HEK293T (cell line): ENCODE results near the gene OSBPL8.

Experiments
- CTCF ChIA-PET: fragments of 350-600 bp; formaldehyde crosslinking; extraction: SDS; loops from one replicate; lab custom pipeline; 2021; ENCODE audit warnings: antibody characterized with exemption, inconsistent platforms; lab: Yijun Ruan, JAX
- POLR2A ChIA-PET: fragments of 350-600 bp; formaldehyde crosslinking; extraction: SDS; loops from one replicate; lab custom pipeline; 2020; ENCODE audit warnings: antibody characterized with exemption, inconsistent platforms; lab: Yijun Ruan, JAX
- DNase-seq: peaks from one replicate; pipeline ENCODE4 v3.0.0; 2012; ENCODE audit warnings: mixed read lengths; ENCODE audit errors: extremely low spot score
- ARNT ChIP-seq: fragments of 450-650 bp; IDR thresholded peaks from 2 replicates; pipeline ENCODE4 v1.6.1; 2017; ENCODE audit warnings: mild to moderate bottlenecking
- BHLHE40 ChIP-seq: fragments of 450-650 bp; IDR thresholded peaks from 2 replicates; pipeline ENCODE4 v1.6.1; 2016; ENCODE audit warnings: mild to moderate bottlenecking, moderate library complexity, borderline replicate concordance
- CTBP1 ChIP-seq: fragments of 450-650 bp; IDR thresholded peaks from 2 replicates; pipeline ENCODE4 v1.6.1; 2016; ENCODE audit warnings: borderline replicate concordance
- ELF4 ChIP-seq: fragments of 450-650 bp; IDR thresholded peaks from 2 replicates; pipeline ENCODE4 v1.6.1; 2017; ENCODE audit warnings: antibody characterized with exemption
- FOXA1 ChIP-seq: fragments of 450-650 bp; IDR thresholded peaks from 2 replicates; pipeline ENCODE4 v1.6.1; 2016; ENCODE audit warnings: mild to moderate bottlenecking
- FOXK2 ChIP-seq: fragments of 450-650 bp; IDR thresholded peaks from 2 replicates; pipeline ENCODE4 v1.6.1; 2016; ENCODE audit warnings: mild to moderate bottlenecking
- FOXM1 ChIP-seq: fragments of 450-650 bp; IDR thresholded peaks from 2 replicates; pipeline ENCODE4 v1.6.1; 2017; ENCODE audit warnings: mild to moderate bottlenecking, borderline replicate concordance
- HDGF ChIP-seq: fragments of 450-650 bp; IDR thresholded peaks from 2 replicates; pipeline ENCODE4 v1.6.1; 2017; ENCODE audit warnings: antibody characterized with exemption, borderline replicate concordance
- L3MBTL2 ChIP-seq: fragments of 450-650 bp; conservative IDR thresholded peaks from 2 replicates; pipeline ENCODE4 v1.6.1; 2016; ENCODE audit warnings: mild to moderate bottlenecking
- LEF1 ChIP-seq: fragments of 450-650 bp; IDR thresholded peaks from 2 replicates; pipeline ENCODE4 v1.6.1; 2017; ENCODE audit warnings: mild to moderate bottlenecking, borderline replicate concordance
- NFRKB ChIP-seq: fragments of 450-650 bp; IDR thresholded peaks from 2 replicates; pipeline ENCODE4 v1.6.1; 2016; ENCODE audit warnings: mild to moderate bottlenecking, moderate library complexity
- PKNOX1 ChIP-seq: fragments of 450-650 bp; IDR thresholded peaks from 2 replicates; pipeline ENCODE4 v1.6.1; 2016
- SP1 ChIP-seq: fragments of 450-650 bp; IDR thresholded peaks from 2 replicates; pipeline ENCODE4 v1.6.1; 2017
- SUZ12 ChIP-seq: fragments of 450-650 bp; IDR thresholded peaks from 2 replicates; pipeline ENCODE4 v1.6.1; 2016; ENCODE audit warnings: mild to moderate bottlenecking
- TARDBP ChIP-seq: fragments of 450-650 bp; IDR thresholded peaks from 2 replicates; pipeline ENCODE4 v1.6.1; 2016
- ZNF384 ChIP-seq: fragments of 450-650 bp; IDR thresholded peaks from 2 replicates; pipeline ENCODE4 v1.6.1; 2016

OSBPL8 gene

GRCh38 chr12:76559400-76560085 lies at the start of gene OSBPL8:
OSBPL8 (minus strand) TSS chr12:76559771; CDS start chr12:76487551, 72,220 bp downstream.
- POLR2A ChIA-PET = interaction anchor here (0.7 to 1.8 kb wide), 3 partner anchors 9 to 512 kb away, joined by 3 to 10 read pairs (median 3); partner anchors contain the start of gene ZDHHC17
- CTCF ChIA-PET = interaction anchor here (0.5 kb wide), 1 partner anchor 936 kb away, joined by 3 read pairs; no protein-coding TSS in a partner anchor
- DNase-seq = peak; percentile 91
- TF ChIP-seq L3MBTL2 = peak; percentile 86
- TF ChIP-seq FOXA1 = no peak
- TF ChIP-seq ELF4 = peak; percentile 59

GRCh38 chr12:76608070-76608469 lies 48.5 kb upstream of the OSBPL8 start:
- DNase-seq = no peak
- TF ChIP-seq ZNF384 = no peak
- no peak for TF ChIP-seq ARNT
- TF ChIP-seq FOXK2 = no peak
- TF ChIP-seq TARDBP = no peak
- TF ChIP-seq LEF1 = no peak
- no peak for TF ChIP-seq ELF4
- no peak for TF ChIP-seq HDGF
- no peak for TF ChIP-seq FOXM1
- TF ChIP-seq PKNOX1 = no peak
- no peak for TF ChIP-seq FOXA1
- no peak for TF ChIP-seq SP1
- no peak for TF ChIP-seq L3MBTL2
- no peak for TF ChIP-seq NFRKB
- no peak for TF ChIP-seq CTBP1
- CTCF ChIA-PET = no interaction called here
- POLR2A ChIA-PET = no interaction called here

GRCh38 chr12:76595056-76595455 lies 35.5 kb upstream of the OSBPL8 start:
- CTCF ChIA-PET = no interaction called here
- TF ChIP-seq FOXK2 (no peak), CTBP1 (no peak), FOXM1 (no peak), ZNF384 (no peak)
- POLR2A ChIA-PET = no interaction called here
- no peak for DNase-seq

- ChIA-PET CTCF (interaction anchor here (0.7 kb wide), 1 partner anchor 407 kb away, joined by 3 read pairs; no protein-coding TSS in a partner anchor), POLR2A (no interaction called here)
- TF ChIP-seq LEF1 (no peak), ELF4 (no peak)
- DNase-seq = no peak
Observed at GRCh38 chr12:76591476-76591875, 31.9 kb upstream of the OSBPL8 start.

- CTCF ChIA-PET = no interaction called here
- TF ChIP-seq TARDBP (no peak), FOXA1 (no peak)
- POLR2A ChIA-PET = no interaction called here
- no peak for DNase-seq
Observed at GRCh38 chr12:76590131-76590530, 30.6 kb upstream of the OSBPL8 start.

- ChIA-PET CTCF (no interaction called here), POLR2A (no interaction called here)
- DNase-seq = no peak
- no peak for TF ChIP-seq HDGF
- no peak for TF ChIP-seq FOXA1
- no peak for TF ChIP-seq NFRKB
- TF ChIP-seq CTBP1 = no peak
- no peak for TF ChIP-seq LEF1
- no peak for TF ChIP-seq PKNOX1
- no peak for TF ChIP-seq FOXK2
- TF ChIP-seq SUZ12 = no peak
- TF ChIP-seq ELF4 = no peak
- no peak for TF ChIP-seq TARDBP
- TF ChIP-seq SP1 = no peak
- no peak for TF ChIP-seq ARNT
- TF ChIP-seq BHLHE40 = no peak
- TF ChIP-seq L3MBTL2 = no peak
- TF ChIP-seq ZNF384 = no peak
Observed at GRCh38 chr12:76588881-76589565, 29.5 kb upstream of the OSBPL8 start.

GRCh38 chr12:76587428-76588178 lies 28.0 kb upstream of the OSBPL8 start:
- ChIA-PET CTCF (no interaction called here), POLR2A (no interaction called here)
- no peak for TF ChIP-seq FOXA1
- no peak for TF ChIP-seq FOXK2
- TF ChIP-seq TARDBP = no peak
- no peak for TF ChIP-seq ARNT
- no peak for TF ChIP-seq FOXM1
- TF ChIP-seq ZNF384 = no peak
- no peak for TF ChIP-seq PKNOX1
- no peak for TF ChIP-seq LEF1
- TF ChIP-seq HDGF = no peak
- TF ChIP-seq L3MBTL2 = no peak
- no peak for TF ChIP-seq SP1
- no peak for TF ChIP-seq ELF4
- TF ChIP-seq CTBP1 = no peak
- TF ChIP-seq BHLHE40 = no peak
- no peak for TF ChIP-seq NFRKB
- no peak for DNase-seq
